ENCODE data around the gene MSI2. TPM values are rescaled to one million over a fixed set of nuclear protein-coding genes. Genes with fewer than 3 reads are reported as not detected.

Gene MSI2
- total and polyA plus RNA-seq, 7 experiments from 2014 or later, result 3.3 to 169 (median 125) TPM

GRCh38 chr17:57595426-57595825 is 339.1 kb downstream of the MSI2 start:
- DNase-seq (no peak), ATAC-seq (no peak)
- Histone ChIP-seq H3K4me3 (ENCODE audit: low read length) (no peak overlapping the region), H3K36me3 (ENCODE audit: control insufficient read depth in 2 of 3, insufficient read depth in 3 of 3, low read length in 3 of 3) (no peaks in the 10 kb centered on the region), H3K27ac (ENCODE audit: low read depth, low read length) (no peak overlapping the region), H3K9me3 (ENCODE audit: control insufficient read depth in 2 of 3, low read length in 3 of 3) (peaks cover 0 to 11% (median 4%) of the 10 kb centered on the region in 3 experiments), H3K27me3 (ENCODE audit: control insufficient read depth in 2 of 2, insufficient read depth in 2 of 2, low read length in 2 of 2) (no peaks in the 10 kb centered on the region), H3K4me1 (ENCODE audit: control insufficient read depth in 2 of 2, insufficient read depth in 2 of 2, low read length in 2 of 2) (peaks cover 25 to 30% of the 10 kb centered on the region in 2 donors)
- peak overlapping the region in 5 of 9 donors; percentile 54 to 84 (median 62) for H3K27ac Mint-ChIP-seq
- ChIA-PET CTCF (interaction anchor here (0.6 to 0.9 kb wide), 2 partner anchors 76 to 84 kb away, joined by 3 read pairs; no protein-coding TSS in a partner anchor), POLR2A (no interaction called here)
- H3K4me1 Mint-ChIP-seq, result peaks cover 29 to 41% (median 34%) of the 10 kb centered on the region in 7 donors
- intact Hi-C loops (cut with micrococcal nuclease), result loop anchor here in 1 of 2 donors (5.0 kb wide), 1 partner anchor 152 kb away; the partner anchor contains the start of gene CCDC182
- no peaks in the 10 kb centered on the region for H3K27me3 Mint-ChIP-seq
- H3K36me3 Mint-ChIP-seq, result peaks cover 0 to 28% (median 23%) of the 10 kb centered on the region in 5 donors
- no peak overlapping the region for H3K4me3 Mint-ChIP-seq
- peaks cover 0 to 20% (median 5%) of the 10 kb centered on the region in 11 donors for H3K9me3 Mint-ChIP-seq

DNA sequence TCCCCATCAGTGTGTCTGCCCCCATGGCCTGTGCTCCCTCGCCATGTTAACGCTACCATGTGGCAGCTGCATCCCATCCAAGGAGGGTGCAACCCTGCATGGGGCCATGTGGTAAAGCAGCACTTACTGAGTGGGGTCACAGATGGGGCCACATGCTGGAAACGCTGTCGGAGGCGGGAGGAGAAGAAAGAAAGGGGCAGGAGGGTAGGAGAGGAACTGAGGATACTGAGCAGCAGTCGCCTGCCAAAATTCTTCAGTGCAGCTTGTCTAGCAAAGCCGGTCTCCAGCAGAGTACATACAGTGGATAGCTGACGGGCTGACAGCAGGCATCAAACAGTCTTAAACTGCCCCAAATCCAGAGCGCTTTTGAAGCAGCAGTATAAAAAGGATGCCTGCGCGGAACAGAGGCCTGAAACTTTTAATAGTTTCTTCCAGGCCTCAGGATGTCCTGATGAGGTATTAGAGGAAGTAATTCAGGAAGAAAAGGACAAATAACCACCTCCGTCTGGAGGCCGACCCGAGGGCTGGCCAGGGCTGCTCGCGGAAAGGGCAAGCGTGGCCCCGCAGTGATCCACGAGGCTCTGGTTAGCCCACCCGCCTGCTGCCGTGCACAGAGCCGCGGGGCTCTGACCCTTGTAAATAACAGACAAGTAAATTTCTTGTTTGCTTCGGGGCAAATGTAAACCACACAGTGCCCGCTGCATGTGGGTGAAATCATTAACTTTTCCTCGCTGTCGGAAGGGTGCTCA is 339.8 kb downstream of the MSI2 start:
- H3K4me3 Mint-ChIP-seq, result no peak overlapping the region
- DNase-seq, result no peak
- no peaks in the 10 kb centered on the region for H3K27me3 ChIP-seq (ENCODE audit: control insufficient read depth in 2 of 2, insufficient read depth in 2 of 2, low read length in 2 of 2)
- H3K27ac Mint-ChIP-seq, result peak overlapping the region; percentile 40 to 84 (median 61)
- H3K4me1 Mint-ChIP-seq, result peaks cover 36 to 48% (median 41%) of the 10 kb centered on the region in 7 donors
- H3K4me1 ChIP-seq (ENCODE audit: control insufficient read depth in 2 of 2, insufficient read depth in 2 of 2, low read length in 2 of 2), result peaks cover 32 to 37% of the 10 kb centered on the region in 2 donors
- no peaks in the 10 kb centered on the region for H3K27me3 Mint-ChIP-seq
- no peak overlapping the region for H3K27ac ChIP-seq (ENCODE audit: low read depth, low read length)
- H3K9me3 Mint-ChIP-seq, result peaks cover 0 to 20% (median 5%) of the 10 kb centered on the region in 11 donors
- POLR2A ChIA-PET, result no interaction called here
- intact Hi-C loops (cut with micrococcal nuclease), result loop anchor here in 1 of 2 donors (5.0 kb wide), 1 partner anchor 151 kb away; the partner anchor contains the start of gene CCDC182
- H3K4me3 ChIP-seq (ENCODE audit: low read length), result no peak overlapping the region
- peaks cover 0 to 32% (median 25%) of the 10 kb centered on the region in 5 donors for H3K36me3 Mint-ChIP-seq
- CTCF ChIA-PET, result interaction anchor here (0.9 kb wide), 1 partner anchor 83 kb away, joined by 3 read pairs; no protein-coding TSS in a partner anchor
- ATAC-seq, result no peak
- H3K36me3 ChIP-seq (ENCODE audit: control insufficient read depth in 2 of 3, insufficient read depth in 3 of 3, low read length in 3 of 3), result no peaks in the 10 kb centered on the region
- H3K9me3 ChIP-seq (ENCODE audit: control insufficient read depth in 2 of 3, low read length in 3 of 3), result peaks cover 0 to 11% (median 4%) of the 10 kb centered on the region in 3 experiments

- no peaks in the 10 kb centered on the region for H3K36me3 ChIP-seq (ENCODE audit: control insufficient read depth in 2 of 3, insufficient read depth in 3 of 3, low read length in 3 of 3)
- peak overlapping the region in 8 of 9 donors; percentile 36 to 82 (median 60) for H3K27ac Mint-ChIP-seq
- H3K27me3 Mint-ChIP-seq, result no peaks in the 10 kb centered on the region
- no peaks in the 10 kb centered on the region for H3K27me3 ChIP-seq (ENCODE audit: control insufficient read depth in 2 of 2, insufficient read depth in 2 of 2, low read length in 2 of 2)
- no peak overlapping the region for H3K4me3 ChIP-seq (ENCODE audit: low read length)
- H3K27ac ChIP-seq (ENCODE audit: low read depth, low read length), result no peak overlapping the region
- H3K9me3 Mint-ChIP-seq, result peaks cover 0 to 20% (median 5%) of the 10 kb centered on the region in 11 donors
- ChIA-PET POLR2A (no interaction called here), CTCF (interaction anchor here (0.6 to 5.4 kb wide), 9 partner anchors 10 to 150 kb away, joined by 3 to 63 read pairs (median 4); partner anchors contain the start of gene CCDC182)
- H3K4me3 Mint-ChIP-seq, result no peak overlapping the region
- peaks cover 41 to 47% of the 10 kb centered on the region in 2 donors for H3K4me1 ChIP-seq (ENCODE audit: control insufficient read depth in 2 of 2, insufficient read depth in 2 of 2, low read length in 2 of 2)
- H3K9me3 ChIP-seq (ENCODE audit: control insufficient read depth in 2 of 3, low read length in 3 of 3), result peaks cover 0 to 11% (median 4%) of the 10 kb centered on the region in 3 experiments
- no peak for ATAC-seq
- peaks cover 0 to 35% (median 25%) of the 10 kb centered on the region in 5 donors for H3K36me3 Mint-ChIP-seq
- intact Hi-C loops (cut with micrococcal nuclease), result loop anchor here in 1 of 2 donors (5.0 kb wide), 1 partner anchor 150 kb away; the partner anchor contains the start of gene CCDC182
- DNase-seq, result no peak
- peaks cover 41 to 58% (median 51%) of the 10 kb centered on the region in 7 donors for H3K4me1 Mint-ChIP-seq
Observed at GRCh38 chr17:57597101-57597500, 340.8 kb downstream of the MSI2 start.

DNA sequence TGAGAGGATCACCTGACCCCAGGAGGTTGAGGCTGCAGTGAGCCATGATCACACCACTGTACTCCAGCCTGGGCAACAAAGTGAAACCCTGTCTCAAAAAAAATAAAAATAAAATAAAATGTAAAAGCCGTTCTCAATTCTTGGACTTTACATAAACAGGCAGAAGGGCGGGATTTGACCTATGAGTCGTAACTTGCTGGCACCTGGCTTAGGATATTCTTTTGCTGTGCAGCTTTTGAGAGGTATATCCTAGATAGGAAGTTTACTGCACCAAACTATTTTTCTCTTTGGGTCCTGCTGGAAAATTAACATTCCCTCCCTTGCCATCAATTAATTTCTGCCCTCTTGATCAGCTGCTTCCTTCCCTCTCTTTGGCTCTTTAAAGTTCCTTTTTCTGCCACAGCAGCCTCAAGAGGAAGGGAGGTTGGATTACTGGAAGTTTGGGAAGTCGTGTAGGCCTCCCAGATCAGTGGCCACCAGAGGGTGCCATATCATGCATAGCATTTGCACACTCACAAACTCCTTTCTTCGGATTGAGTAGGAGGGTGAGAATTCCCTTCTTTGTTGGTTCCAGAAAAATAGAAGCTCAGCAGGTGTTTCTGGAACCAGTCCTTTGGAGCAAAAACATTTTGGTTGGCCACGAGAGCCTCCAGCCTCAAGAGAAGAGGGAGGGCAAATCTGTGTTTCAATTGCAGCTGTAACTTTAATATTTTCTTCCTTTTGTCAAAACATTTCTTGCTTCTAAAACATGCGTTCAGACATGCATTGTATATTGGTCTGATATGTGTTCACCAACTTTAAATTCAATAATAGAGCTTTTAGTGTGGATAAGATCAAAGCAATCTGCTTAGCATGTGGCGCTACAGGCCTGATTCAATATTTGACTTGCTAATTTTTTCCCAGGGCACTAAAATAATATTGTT is 341.5 kb downstream of the MSI2 start:
- H3K27me3 ChIP-seq (ENCODE audit: control insufficient read depth in 2 of 2, insufficient read depth in 2 of 2, low read length in 2 of 2), result no peaks in the 10 kb centered on the region
- Mint-ChIP-seq H3K27ac (peak overlapping the region; percentile 66 to 97 (median 94)), H3K36me3 (peaks cover 0 to 35% (median 21%) of the 10 kb centered on the region in 5 donors), H3K4me3 (peak overlapping the region in 5 of 10 donors; percentile 15 to 69 (median 25)), H3K4me1 (peaks cover 44 to 65% (median 55%) of the 10 kb centered on the region in 7 donors), H3K9me3 (peaks cover 0 to 20% (median 5%) of the 10 kb centered on the region in 11 donors), H3K27me3 (no peaks in the 10 kb centered on the region)
- H3K9me3 ChIP-seq (ENCODE audit: control insufficient read depth in 2 of 3, low read length in 3 of 3), result peaks cover 0 to 11% (median 4%) of the 10 kb centered on the region in 3 experiments
- DNase-seq (peak in 2 of 9 donors; percentile 14 to 19), ATAC-seq (peak; percentile 55)
- CTCF ChIA-PET, result interaction anchor here (0.6 to 5.4 kb wide), 25 partner anchors 10 to 457 kb away, joined by 3 to 63 read pairs (median 3); partner anchors contain the start of gene CCDC182
- peaks cover 48 to 53% of the 10 kb centered on the region in 2 donors for H3K4me1 ChIP-seq (ENCODE audit: control insufficient read depth in 2 of 2, insufficient read depth in 2 of 2, low read length in 2 of 2)
- intact Hi-C loops (cut with micrococcal nuclease), result loop anchor here (1.0 to 5.0 kb wide), 6 partner anchors 75 to 515 kb away; partner anchors contain the start of gene CCDC182 (in 1 of the 2)
- POLR2A ChIA-PET, result interaction anchor here (0.6 to 0.8 kb wide), 3 partner anchors 33 to 726 kb away, joined by 3 read pairs; no protein-coding TSS in a partner anchor
- H3K4me3 ChIP-seq (ENCODE audit: low read length), result no peak overlapping the region
- H3K27ac ChIP-seq (ENCODE audit: low read depth, low read length), result peak overlapping the region; percentile 34
- H3K36me3 ChIP-seq (ENCODE audit: control insufficient read depth in 2 of 3, insufficient read depth in 3 of 3, low read length in 3 of 3), result no peaks in the 10 kb centered on the region

- H3K27me3 ChIP-seq (ENCODE audit: control insufficient read depth in 2 of 2, insufficient read depth in 2 of 2, low read length in 2 of 2), result no peaks in the 10 kb centered on the region
- no peak for ATAC-seq
- DNase-seq, result peak in 7 of 9 donors; percentile 7 to 39 (median 23)
- H3K36me3 ChIP-seq (ENCODE audit: control insufficient read depth in 2 of 3, insufficient read depth in 3 of 3, low read length in 3 of 3), result no peaks in the 10 kb centered on the region
- H3K9me3 ChIP-seq (ENCODE audit: control insufficient read depth in 2 of 3, low read length in 3 of 3), result peaks cover 0 to 4% (median 2%) of the 10 kb centered on the region in 3 experiments
- intact Hi-C loops (cut with micrococcal nuclease), result loop anchor here (2.0 to 10.0 kb wide), 6 partner anchors 148 to 513 kb away; partner anchors contain the start of genes CCDC182 (in 1 of the 2) and MSI2 (in 1 of the 2)
- ChIA-PET CTCF (interaction anchor here (0.6 to 5.4 kb wide), 7 partner anchors 15 to 358 kb away, joined by 3 to 63 read pairs (median 4); no protein-coding TSS in a partner anchor), POLR2A (interaction anchor here (0.5 kb wide), 1 partner anchor 74 kb away, joined by 3 read pairs; no protein-coding TSS in a partner anchor)
- Mint-ChIP-seq H3K4me3 (peak overlapping the region; percentile 36 to 73 (median 68)), H3K36me3 (peaks cover 0 to 31% (median 13%) of the 10 kb centered on the region in 5 donors), H3K27me3 (no peaks in the 10 kb centered on the region), H3K4me1 (peaks cover 51 to 82% (median 70%) of the 10 kb centered on the region in 7 donors), H3K9me3 (peaks cover 0 to 12% (median 3%) of the 10 kb centered on the region in 11 donors), H3K27ac (peak overlapping the region; percentile 74 to 97 (median 94))
- peak overlapping the region; percentile 66 for H3K27ac ChIP-seq (ENCODE audit: low read depth, low read length)
- H3K4me1 ChIP-seq (ENCODE audit: control insufficient read depth in 2 of 2, insufficient read depth in 2 of 2, low read length in 2 of 2), result peaks cover 65 to 70% of the 10 kb centered on the region in 2 donors
- H3K4me3 ChIP-seq (ENCODE audit: low read length), result peak overlapping the region; percentile 43
Observed at GRCh38 chr17:57599271-57600045, 343.1 kb downstream of the MSI2 start.

All from naive thymus-derived CD4-positive, alpha-beta T cell (primary cell).